ENCODE data around the gene HOXD4.
A peak's percentile ranks its signal among the peaks of the same experiment; 100 is the strongest.

The HOXD4 gene

GRCh38 chr2:176136374-176137251, 14.7 kb upstream of the HOXD4 start (continued):
- no peak for TF ChIP-seq ZNF514 (tag by site-specific recombination; IDR thresholded peaks at IDR 0.05)
- TF ChIP-seq, protein P1, sequence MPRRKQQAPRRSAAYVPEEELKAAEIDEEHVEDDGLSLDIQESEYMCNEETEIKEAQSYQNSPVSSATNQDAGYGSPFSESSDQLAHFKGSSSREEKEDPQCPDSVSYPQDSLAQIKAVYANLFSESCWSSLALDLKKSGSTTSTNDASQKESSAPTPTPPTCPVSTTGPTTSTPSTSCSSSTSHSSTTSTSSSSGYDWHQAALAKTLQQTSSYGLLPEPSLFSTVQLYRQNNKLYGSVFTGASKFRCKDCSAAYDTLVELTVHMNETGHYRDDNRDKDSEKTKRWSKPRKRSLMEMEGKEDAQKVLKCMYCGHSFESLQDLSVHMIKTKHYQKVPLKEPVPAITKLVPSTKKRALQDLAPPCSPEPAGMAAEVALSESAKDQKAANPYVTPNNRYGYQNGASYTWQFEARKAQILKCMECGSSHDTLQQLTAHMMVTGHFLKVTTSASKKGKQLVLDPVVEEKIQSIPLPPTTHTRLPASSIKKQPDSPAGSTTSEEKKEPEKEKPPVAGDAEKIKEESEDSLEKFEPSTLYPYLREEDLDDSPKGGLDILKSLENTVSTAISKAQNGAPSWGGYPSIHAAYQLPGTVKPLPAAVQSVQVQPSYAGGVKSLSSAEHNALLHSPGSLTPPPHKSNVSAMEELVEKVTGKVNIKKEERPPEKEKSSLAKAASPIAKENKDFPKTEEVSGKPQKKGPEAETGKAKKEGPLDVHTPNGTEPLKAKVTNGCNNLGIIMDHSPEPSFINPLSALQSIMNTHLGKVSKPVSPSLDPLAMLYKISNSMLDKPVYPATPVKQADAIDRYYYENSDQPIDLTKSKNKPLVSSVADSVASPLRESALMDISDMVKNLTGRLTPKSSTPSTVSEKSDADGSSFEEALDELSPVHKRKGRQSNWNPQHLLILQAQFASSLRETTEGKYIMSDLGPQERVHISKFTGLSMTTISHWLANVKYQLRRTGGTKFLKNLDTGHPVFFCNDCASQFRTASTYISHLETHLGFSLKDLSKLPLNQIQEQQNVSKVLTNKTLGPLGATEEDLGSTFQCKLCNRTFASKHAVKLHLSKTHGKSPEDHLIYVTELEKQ (tag by site-specific recombination; IDR thresholded peaks at IDR 0.05; ENCODE audit: borderline replicate concordance), result no peak
- no peak for TF ChIP-seq ZNF433 (tag by site-specific recombination; IDR thresholded peaks at IDR 0.05; ENCODE audit: low read depth)
- TF ChIP-seq ZNF404 (tag by site-specific recombination; IDR thresholded peaks at IDR 0.05), result no peak
- peak; percentile 61 for TF ChIP-seq TCF7L2 (IDR thresholded peaks at IDR 0.05; ENCODE audit: borderline replicate concordance, low read depth, low read length)
- no peak for TF ChIP-seq ZNF654 (tag by site-specific recombination; IDR thresholded peaks at IDR 0.05; ENCODE audit: low read depth)
- TF ChIP-seq ZBTB6 (tag by site-specific recombination; IDR thresholded peaks at IDR 0.05), result no peak
- TF ChIP-seq, protein P2, sequence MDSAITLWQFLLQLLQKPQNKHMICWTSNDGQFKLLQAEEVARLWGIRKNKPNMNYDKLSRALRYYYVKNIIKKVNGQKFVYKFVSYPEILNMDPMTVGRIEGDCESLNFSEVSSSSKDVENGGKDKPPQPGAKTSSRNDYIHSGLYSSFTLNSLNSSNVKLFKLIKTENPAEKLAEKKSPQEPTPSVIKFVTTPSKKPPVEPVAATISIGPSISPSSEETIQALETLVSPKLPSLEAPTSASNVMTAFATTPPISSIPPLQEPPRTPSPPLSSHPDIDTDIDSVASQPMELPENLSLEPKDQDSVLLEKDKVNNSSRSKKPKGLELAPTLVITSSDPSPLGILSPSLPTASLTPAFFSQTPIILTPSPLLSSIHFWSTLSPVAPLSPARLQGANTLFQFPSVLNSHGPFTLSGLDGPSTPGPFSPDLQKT (IDR thresholded peaks at IDR 0.05; ENCODE audit: borderline replicate concordance, low read depth, low read length), result no peak
- TF ChIP-seq ZNF776 (tag by site-specific recombination; IDR thresholded peaks at IDR 0.05; ENCODE audit: borderline replicate concordance), result no peak
- TF ChIP-seq KLF8 (tag by site-specific recombination; IDR thresholded peaks at IDR 0.05), result 0 out of 2 replicates have a peak, but pooled peaks have one; percentile 2
- TF ChIP-seq ZIC2 (tag by site-specific recombination; IDR thresholded peaks at IDR 0.05), result peak; percentile 74
- TF ChIP-seq ZNF596 (tag by site-specific recombination; IDR thresholded peaks at IDR 0.05), result no peak
- no peak for TF ChIP-seq ZNF274 (IDR thresholded peaks at IDR 0.05; ENCODE audit: low read length)
- TF ChIP-seq ZNF274 (tag by site-specific recombination; IDR thresholded peaks at IDR 0.05; ENCODE audit: borderline replicate concordance), result no peak
- TF ChIP-seq ZNF121 (tag by site-specific recombination; IDR thresholded peaks at IDR 0.05), result no peak
- no peak for TF ChIP-seq HOXC10 (CRISPR knock-in tag; IDR thresholded peaks at IDR 0.05)
- peak; percentile 21 for TF ChIP-seq PATZ1 (tag by site-specific recombination; IDR thresholded peaks at IDR 0.05)
- TF ChIP-seq GFI1B (tag by site-specific recombination; IDR thresholded peaks at IDR 0.05), result 0 out of 2 replicates have a peak, but pooled peaks have one; percentile 2
- TF ChIP-seq SP3 (tag by site-specific recombination; IDR thresholded peaks at IDR 0.05), result no peak
- TF ChIP-seq ZBTB20 (tag by site-specific recombination; IDR thresholded peaks at IDR 0.05), result 0 out of 2 replicates have a peak, but pooled peaks have one; percentile 36
- TF ChIP-seq ZSCAN5A (tag by site-specific recombination; IDR thresholded peaks at IDR 0.05), result no peak
- no peak for TF ChIP-seq ZNF76 (tag by site-specific recombination; IDR thresholded peaks at IDR 0.05; ENCODE audit: borderline replicate concordance, low read depth)
- no peak for TF ChIP-seq ZNF707 (tag by site-specific recombination; IDR thresholded peaks at IDR 0.05)
- TF ChIP-seq FEZF1 (tag by site-specific recombination; IDR thresholded peaks at IDR 0.05), result peak; percentile 52; the same call in 1 of the 2 replicates
- TF ChIP-seq ZNF777 (tag by site-specific recombination; IDR thresholded peaks at IDR 0.05; ENCODE audit: borderline replicate concordance), result no peak
- TF ChIP-seq ZSCAN16 (tag by site-specific recombination; IDR thresholded peaks at IDR 0.05), result no peak
- TF ChIP-seq ZBTB48 (tag by site-specific recombination; IDR thresholded peaks at IDR 0.05), result peak; percentile 19; the same call in 1 of the 2 replicates
- no peak for TF ChIP-seq ZNF157 (tag by site-specific recombination; IDR thresholded peaks at IDR 0.05)
- no peak for TF ChIP-seq ZNF530 (tag by site-specific recombination; IDR thresholded peaks at IDR 0.05; ENCODE audit: low read depth)
- no peak for TF ChIP-seq REPIN1 (tag by site-specific recombination; IDR thresholded peaks at IDR 0.05; ENCODE audit: low read depth)
- no peak for TF ChIP-seq OVOL3 (tag by site-specific recombination; IDR thresholded peaks at IDR 0.05)
- TF ChIP-seq ZNF114 (tag by site-specific recombination; IDR thresholded peaks at IDR 0.05), result no peak
